Epidermal melanocyte (primary cell): ENCODE measurements around the gene ZNF764.
"Not testable (repeated sequence)": the region's sequence is repeated elsewhere in the genome, so short reads cannot be mapped to it uniquely, and the experiment has no call there.

Experiments used
- DNase-seq: peaks from one replicate; pipeline ENCODE4 v3.0.0; 2011; ENCODE audit warnings: low spot score; ENCODE audit not compliant: insufficient read length

The ZNF764 gene

GRCh38 chr16:30527635-30528178, 30.5 kb downstream of the ZNF764 start:
- no peak for DNase-seq

DNA sequence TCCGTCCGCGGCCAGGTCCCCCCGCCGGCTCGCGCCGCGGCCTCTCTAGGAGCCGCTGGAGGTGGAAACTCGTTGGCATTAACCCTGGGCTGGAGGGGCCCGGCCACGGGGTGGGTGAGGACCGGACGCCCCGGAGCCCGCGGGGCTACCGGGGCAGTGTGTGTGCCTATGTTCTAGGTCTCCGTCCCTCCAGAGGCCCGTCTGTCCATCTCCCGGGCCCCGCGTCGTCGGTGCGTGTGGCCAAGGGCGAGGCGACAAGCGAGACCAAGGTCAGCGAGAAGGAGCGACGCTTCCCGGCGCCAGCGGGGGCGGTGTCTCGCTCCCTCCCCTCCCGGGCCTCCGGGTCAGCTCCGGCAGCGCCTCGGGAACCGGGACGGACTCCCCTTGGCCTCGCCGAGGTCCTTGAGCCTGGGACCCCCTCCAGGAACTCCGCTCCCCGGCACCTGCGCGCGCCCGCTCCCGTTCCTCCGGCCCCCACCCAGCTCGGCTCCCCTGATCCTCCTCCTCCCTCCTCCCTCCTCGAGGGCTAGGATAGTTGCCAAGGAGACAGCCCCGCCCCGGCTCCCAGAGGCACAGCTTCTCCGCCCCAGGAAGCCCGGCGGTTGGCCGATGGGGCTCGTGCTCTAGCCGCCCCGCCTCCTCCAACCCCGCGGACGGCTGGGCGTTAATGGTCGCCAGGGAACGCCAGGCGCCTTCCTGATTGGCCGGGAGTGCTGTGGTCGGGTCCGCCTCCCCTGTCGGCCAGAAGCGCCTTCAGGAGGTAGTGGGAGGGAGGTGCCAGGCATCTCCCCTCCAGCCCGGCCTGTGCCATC, 31.1 kb downstream of the ZNF764 start:
- peak; percentile 98 for DNase-seq

GRCh38 chr16:30526137-30526822, 31.9 kb downstream of the ZNF764 start, which contains the start of gene ZNF768:
ZNF768 (minus strand) TSS chr16:30526566; CDS start chr16:30526413, 153 bp downstream.
- no peak for DNase-seq

GRCh38 chr16:30525844-30526136, 32.4 kb downstream of the ZNF764 start:
- peak; percentile 23 for DNase-seq

DNA sequence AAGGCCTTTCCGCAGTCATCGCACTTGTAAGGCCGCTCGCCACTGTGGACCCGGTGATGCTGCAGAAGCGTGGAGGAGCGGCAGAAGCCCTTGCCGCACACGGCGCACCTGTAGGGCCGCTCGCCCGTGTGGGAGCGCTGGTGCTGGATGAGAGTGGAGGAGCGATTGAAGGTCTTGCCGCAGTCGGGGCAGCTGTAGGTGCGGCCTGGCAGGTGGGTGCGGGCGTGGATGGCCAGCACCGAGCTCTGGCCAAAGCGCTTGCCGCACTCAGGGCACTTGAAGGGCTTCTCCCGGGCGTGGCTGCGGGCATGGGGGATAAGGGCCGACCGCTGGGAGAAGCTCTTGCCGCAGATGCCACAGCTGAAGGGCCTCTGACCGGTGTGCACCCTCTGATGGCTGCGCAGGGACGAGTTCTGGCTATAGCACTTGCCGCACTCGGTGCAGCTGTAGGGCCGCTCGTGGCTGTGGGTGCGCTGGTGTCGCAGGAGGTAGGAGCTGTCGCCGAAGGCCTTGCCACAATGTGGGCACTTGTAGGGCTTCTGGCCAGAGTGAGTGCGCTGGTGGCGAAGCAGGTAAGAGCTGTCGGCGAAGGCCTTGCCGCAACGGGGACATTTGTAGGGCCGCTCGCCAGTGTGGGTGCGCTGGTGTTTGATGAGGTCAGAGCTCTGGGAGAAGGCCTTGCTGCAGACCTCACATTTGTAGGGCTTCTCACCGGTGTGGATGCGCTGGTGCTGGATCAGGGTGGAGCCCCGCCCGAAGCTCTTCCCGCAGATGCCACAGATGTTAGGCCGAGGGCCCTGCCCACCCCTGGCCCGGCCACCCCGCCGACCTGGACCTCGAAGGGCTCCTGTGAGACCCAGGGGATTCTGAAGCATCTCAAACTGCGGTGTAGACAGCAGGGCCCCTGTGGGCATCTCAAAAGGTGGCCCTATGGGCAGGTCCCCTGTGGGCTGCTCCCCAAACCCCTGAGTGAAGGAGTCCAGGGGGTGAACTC, 33.3 kb downstream of the ZNF764 start:
- peak; percentile 11 for DNase-seq

GRCh38 chr16:30523768-30524574, 34.2 kb downstream of the ZNF764 start:
- DNase-seq = no peak

DNA sequence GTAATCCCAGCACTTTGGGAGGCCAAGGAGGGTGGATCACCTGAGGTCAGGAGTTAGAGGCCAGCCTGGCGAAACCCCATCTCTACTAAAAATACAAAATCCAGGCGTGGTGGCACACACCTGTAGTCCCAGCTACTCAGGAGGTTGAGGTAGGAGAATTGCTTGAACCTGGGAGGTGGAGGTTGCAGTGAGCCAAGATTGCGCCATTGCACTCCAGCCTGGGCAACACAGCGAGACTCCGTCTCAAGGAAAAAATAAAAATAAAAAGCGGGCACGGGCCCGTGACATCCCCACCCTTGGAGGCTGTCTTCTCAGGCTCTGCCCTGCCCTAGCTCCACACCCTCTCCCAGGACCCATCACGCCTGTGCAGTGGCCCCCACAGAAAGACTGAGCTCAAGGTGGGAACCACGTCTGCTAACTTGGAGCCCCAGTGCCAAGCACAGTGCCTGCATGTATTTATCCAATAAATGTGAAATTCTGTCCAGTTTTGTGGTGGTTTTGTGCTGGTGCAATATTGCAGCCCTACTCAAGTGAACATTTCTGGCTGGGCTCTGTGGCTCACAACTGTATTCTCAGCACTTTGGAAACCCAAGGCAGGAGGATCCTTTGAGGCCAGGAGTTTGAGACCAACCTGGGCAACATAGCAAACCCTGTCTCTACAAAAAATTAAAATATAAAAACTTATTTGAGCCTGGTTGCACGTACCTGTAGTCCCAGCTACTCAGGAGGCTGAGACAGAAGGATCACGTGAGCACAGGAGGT, 35.3 kb downstream of the ZNF764 start:
- DNase-seq = not testable (repeated sequence)

- no peak for DNase-seq
Measured at GRCh38 chr16:30521873-30522641, 36.1 kb downstream of the ZNF764 start.

- DNase-seq = no peak
Measured at GRCh38 chr16:30521476-30521872, 36.7 kb downstream of the ZNF764 start.

DNA sequence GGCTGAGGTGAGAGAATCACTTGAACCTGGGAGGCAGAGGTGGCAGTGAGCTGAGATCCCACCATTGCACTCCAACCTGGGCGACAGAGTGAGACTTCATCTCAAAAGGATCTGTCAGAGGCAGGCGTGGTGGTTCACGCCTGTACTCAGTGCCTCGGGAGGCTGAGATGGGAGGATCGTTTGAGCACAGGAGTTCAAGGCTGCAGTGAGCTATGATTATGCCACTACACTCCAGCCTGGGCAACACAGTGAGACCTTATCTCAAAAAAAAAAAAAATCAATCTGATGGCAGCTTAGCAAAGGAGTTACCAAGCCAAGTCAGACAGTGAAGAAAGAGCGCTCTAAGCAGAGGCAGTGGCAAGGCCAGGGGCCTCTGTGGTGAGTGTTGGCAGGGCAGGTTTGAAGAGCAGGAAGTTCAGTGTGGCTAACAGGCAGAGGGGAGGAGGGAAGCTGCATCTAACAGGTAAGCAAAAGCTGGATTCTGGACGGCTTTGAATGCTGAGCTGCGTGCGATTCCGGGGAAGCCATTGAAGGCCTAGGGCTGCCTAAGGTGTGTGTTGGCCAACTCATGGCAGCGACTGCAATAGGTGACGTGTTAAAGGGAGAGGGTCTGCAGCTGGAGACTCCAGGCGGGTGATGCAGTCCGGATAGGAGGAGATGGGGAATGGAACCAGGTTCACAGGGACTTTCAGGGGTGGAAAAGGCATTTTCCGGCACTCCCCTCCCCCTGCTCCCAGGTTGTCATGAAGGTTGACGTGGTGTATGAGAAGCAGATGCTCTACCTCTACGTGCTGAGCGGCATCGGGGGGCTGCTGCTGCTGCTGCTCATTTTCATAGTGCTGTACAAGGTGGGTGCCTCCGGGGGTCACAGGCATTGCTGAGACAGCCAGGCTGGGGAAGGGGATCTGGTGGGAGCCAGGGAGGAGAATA, 38.8 kb downstream of the ZNF764 start:
- no peak for DNase-seq

DNA sequence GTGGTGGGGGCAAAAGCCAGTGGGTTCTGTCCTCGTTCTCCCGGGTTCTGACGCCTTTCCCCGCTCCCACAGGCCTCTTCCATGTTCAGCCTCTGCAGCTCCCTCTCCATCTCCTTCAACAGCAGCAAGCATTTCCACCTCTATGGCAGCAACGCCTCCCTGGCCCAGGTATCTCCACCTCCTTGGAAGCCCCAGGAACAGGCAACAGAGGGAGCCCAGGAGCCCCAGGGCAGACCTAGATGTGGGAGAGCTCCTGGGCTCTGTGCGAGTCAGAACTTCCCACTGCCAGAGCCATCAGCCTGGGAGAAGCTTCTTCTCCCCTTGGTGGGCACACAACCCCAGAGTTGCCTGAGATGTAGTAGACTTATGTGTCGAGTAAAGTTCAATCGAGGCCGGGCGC, 39.6 kb downstream of the ZNF764 start:
- no peak for DNase-seq

DNA sequence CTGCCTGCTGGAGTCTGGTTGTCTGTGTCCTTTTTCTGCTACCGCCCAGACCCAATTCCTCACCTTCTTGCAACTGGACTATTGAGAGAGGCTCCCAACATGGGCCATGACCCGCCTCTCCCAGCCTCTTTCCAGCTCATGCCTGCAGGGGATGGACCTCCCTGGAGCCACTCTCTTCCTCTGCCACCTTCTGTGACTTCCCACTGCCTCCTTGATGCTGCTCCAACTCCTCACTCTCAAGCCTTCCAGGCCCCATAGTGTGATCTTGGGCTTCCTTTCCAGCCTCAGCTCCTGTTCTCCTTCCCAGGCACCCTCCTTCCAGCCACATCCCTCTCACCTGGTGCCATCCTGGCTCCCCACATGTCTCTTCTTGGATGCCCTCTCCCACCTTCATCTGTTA, 42.9 kb downstream of the ZNF764 start:
- no peak for DNase-seq

GRCh38 chr16:30511509-30511908, 46.7 kb downstream of the ZNF764 start:
- no peak for DNase-seq

DNA sequence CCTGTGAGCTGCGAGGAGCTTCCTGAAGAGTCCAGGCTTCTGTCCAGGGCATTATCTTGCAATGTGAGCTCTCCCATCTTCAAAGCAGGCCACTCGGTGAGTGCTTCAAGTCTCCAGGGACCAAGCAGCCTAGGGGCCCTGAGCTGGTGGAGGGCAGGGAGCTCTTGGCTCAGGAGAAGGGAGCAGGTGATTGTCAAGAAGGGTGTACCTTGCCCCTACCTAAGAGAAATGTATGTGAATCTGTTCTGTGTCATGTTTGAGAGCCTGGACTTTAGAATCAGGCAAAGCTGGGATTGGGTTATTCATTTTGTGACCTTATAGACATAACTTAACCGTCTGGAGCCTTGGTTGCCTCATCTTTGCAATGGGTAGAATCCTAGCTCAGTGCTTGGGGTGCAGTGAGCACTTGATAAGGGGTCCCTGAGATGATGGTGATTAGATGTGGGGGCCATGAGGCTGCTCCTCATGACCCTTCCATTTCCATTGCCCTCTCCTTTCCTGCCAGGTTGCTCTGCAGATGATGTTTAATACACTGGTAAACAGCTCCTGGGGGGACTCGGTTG, 47.7 kb downstream of the ZNF764 start:
- DNase-seq = no peak

- no peak for DNase-seq
Measured at GRCh38 chr16:30509081-30509765, 49.0 kb downstream of the ZNF764 start.
